Right ventricle myocardium superior (tissue), 1 donor: Measurements from ENCODE around the gene ARHGEF19. TPM values are rescaled to one million over a fixed set of nuclear protein-coding genes. Genes with fewer than 3 reads are reported as not detected.

ENCODE experiments used
- ATAC-seq: fragments of 200-7000 bp; cut with Tn5 transposase; one replicate; pipeline ENCODE4 v1.9.1; 2020; ENCODE audit warnings: mild to moderate bottlenecking; ENCODE audit not compliant: poor library complexity
- DNase-seq: peaks from one replicate; pipeline ENCODE4 v3.0.0-alpha.2; 2020
- intact Hi-C: fragments of 100-400 bp; cut with DNase I; formaldehyde crosslinking; loops from one replicate; pipeline ENCODE4 v1.11.2; 2022
- total RNA-seq: library from RNA; stranded (reverse); fragmentation: NEBNext Ultra II Directional; extraction: Animal tissue kit (Norgen Biotek cat#: 25700); gene quantifications from one replicate; pipeline ENCODE4 v1.2.1, GENCODE V29; 2021
- donor health status: DM: no; HTN: yes; CAD: no; lungs with severe emphysema.

Gene ARHGEF19
- total RNA-seq, 1 donor from 2014 or later: 1.8 TPM

GRCh38 chr1:16148329-16149092, 63.9 kb downstream of the ARHGEF19 start:
- ATAC-seq: no peak
- no peak for DNase-seq
- intact Hi-C loops: no loop called here

Other genes starting within 250 kb of the ARHGEF19 start
- gene ZBTB17, start 236.6 kb downstream of the ARHGEF19 start, total RNA-seq: 21.2 TPM
- gene SRARP, start 208.4 kb downstream of the ARHGEF19 start, total RNA-seq: 0.59 TPM
- gene HSPB7, start 194.6 kb downstream of the ARHGEF19 start, total RNA-seq: 3,577 TPM
- 0.35 TPM for gene CLCNKA, start 190.6 kb downstream of the ARHGEF19 start, total RNA-seq
- gene CLCNKB, start 168.9 kb downstream of the ARHGEF19 start, total RNA-seq: 2.5 TPM
- gene FAM131C, start 139.0 kb downstream of the ARHGEF19 start, total RNA-seq: 4.5 TPM
- gene EPHA2, start 56.6 kb downstream of the ARHGEF19 start, total RNA-seq: 7.3 TPM
- 10.1 TPM for gene CPLANE2, start 24.5 kb upstream of the ARHGEF19 start, total RNA-seq
- 17.1 TPM for gene FBXO42, start 139.8 kb upstream of the ARHGEF19 start, total RNA-seq
- gene SZRD1, start 154.6 kb upstream of the ARHGEF19 start, total RNA-seq: 91.1 TPM
- not detected for gene SPATA21, start 224.8 kb upstream of the ARHGEF19 start, total RNA-seq
- 14.6 TPM for gene NECAP2, start 228.1 kb upstream of the ARHGEF19 start, total RNA-seq